ENCODE results near the gene NELL1. TPM values are rescaled to one million over a fixed set of nuclear protein-coding genes. Genes with fewer than 3 reads are reported as not detected.

The NELL1 gene
- total RNA-seq, 2 experiments from 2014 or later, result not detected

DNA sequence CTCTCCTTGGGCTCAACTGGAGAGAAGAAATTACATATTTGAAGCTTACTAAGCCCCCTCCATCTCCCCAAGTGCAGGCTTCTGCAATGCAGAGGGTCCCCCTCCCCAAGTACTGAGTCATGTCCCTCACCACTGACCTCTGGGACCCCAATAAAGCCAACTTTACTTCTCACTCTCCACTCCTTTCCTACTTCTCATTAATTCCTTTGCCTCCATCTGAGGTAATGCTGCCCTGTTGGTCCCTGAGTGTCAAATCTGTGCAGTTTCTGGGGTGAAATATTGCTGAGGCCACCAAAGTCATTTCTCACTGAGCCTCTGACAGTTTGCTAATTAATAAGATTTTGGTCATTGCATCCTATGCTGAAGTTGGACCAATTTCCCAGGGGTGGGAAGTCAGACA is 101.6 kb downstream of the NELL1 start:
- no peaks in the 10 kb centered on the region for H3K36me3 ChIP-seq (ENCODE audit: insufficient read depth, low read length)
- CTCF ChIA-PET, result no interaction called here

DNA sequence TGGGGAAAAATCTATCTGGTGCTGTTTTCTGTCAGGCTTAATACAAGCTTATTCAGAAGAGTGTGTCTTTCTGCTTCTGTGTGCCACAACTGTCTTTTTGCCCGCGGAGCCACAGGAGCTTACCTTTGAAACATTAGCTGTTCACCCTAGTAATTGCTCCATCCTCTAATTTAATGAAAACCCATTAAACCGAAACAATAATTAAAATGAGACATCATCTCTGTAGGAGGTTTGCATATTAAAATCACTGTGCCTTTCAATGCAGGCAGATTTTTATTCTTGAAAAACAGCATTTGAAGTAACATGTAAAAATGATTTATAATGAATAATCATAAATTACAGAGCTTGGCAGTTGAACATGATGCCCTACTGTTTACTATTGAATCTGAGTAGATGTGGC is 102.3 kb downstream of the NELL1 start:
- no peak overlapping the region for H3K27ac Mint-ChIP-seq
- H3K36me3 Mint-ChIP-seq (ENCODE audit: low read depth), result no peaks in the 10 kb centered on the region
- POLR2A ChIA-PET, result no interaction called here
- intact Hi-C loops (cut with DNase I, micrococcal nuclease), result no loop called here
- H3K27me3 ChIP-seq (ENCODE audit: control insufficient read depth in 1 of 2, insufficient read depth in 2 of 2, low read length in 2 of 2), result no peaks in the 10 kb centered on the region
- no peaks in the 10 kb centered on the region for H3K4me1 ChIP-seq (ENCODE audit: insufficient read depth, low read length)
- H3K27me3 Mint-ChIP-seq, result no peaks in the 10 kb centered on the region
- no peaks in the 10 kb centered on the region for H3K4me1 Mint-ChIP-seq (ENCODE audit: low read depth)
- no peaks in the 10 kb centered on the region for H3K36me3 ChIP-seq (ENCODE audit: insufficient read depth, low read length)
- no peaks in the 10 kb centered on the region for H3K9me3 ChIP-seq (ENCODE audit: control insufficient read depth in 1 of 2, insufficient read depth in 1 of 2, low read length in 2 of 2)
- no peaks in the 10 kb centered on the region for H3K9me3 Mint-ChIP-seq
- no peak for ATAC-seq (ENCODE audit: poor library complexity)
- CTCF ChIA-PET, result no interaction called here
- H3K4me3 ChIP-seq (ENCODE audit: low read length), result no peak overlapping the region
- TF ChIP-seq, protein P1, sequence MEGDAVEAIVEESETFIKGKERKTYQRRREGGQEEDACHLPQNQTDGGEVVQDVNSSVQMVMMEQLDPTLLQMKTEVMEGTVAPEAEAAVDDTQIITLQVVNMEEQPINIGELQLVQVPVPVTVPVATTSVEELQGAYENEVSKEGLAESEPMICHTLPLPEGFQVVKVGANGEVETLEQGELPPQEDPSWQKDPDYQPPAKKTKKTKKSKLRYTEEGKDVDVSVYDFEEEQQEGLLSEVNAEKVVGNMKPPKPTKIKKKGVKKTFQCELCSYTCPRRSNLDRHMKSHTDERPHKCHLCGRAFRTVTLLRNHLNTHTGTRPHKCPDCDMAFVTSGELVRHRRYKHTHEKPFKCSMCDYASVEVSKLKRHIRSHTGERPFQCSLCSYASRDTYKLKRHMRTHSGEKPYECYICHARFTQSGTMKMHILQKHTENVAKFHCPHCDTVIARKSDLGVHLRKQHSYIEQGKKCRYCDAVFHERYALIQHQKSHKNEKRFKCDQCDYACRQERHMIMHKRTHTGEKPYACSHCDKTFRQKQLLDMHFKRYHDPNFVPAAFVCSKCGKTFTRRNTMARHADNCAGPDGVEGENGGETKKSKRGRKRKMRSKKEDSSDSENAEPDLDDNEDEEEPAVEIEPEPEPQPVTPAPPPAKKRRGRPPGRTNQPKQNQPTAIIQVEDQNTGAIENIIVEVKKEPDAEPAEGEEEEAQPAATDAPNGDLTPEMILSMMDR (IDR thresholded peaks at IDR 0.05), result no peak
- DNase-seq, result no peak
- H3K4me3 Mint-ChIP-seq, result no peak overlapping the region
- no peak overlapping the region for H3K27ac ChIP-seq (ENCODE audit: low read depth in 1 of 2, low read length in 2 of 2)

More for the DNA sequence above, 101.6 kb downstream of the NELL1 start:
- no peaks in the 10 kb centered on the region for H3K4me1 ChIP-seq (ENCODE audit: insufficient read depth, low read length)
- intact Hi-C loops (cut with DNase I, micrococcal nuclease), result no loop called here
- no peaks in the 10 kb centered on the region for H3K36me3 Mint-ChIP-seq (ENCODE audit: low read depth)
- no peaks in the 10 kb centered on the region for H3K27me3 Mint-ChIP-seq
- TF ChIP-seq, protein P1 (IDR thresholded peaks at IDR 0.05), result no peak
- no peak overlapping the region for H3K27ac ChIP-seq (ENCODE audit: low read depth in 1 of 2, low read length in 2 of 2)
- H3K27me3 ChIP-seq (ENCODE audit: control insufficient read depth in 1 of 2, insufficient read depth in 2 of 2, low read length in 2 of 2), result no peaks in the 10 kb centered on the region
- no peak overlapping the region for H3K4me3 ChIP-seq (ENCODE audit: low read length)
- POLR2A ChIA-PET, result no interaction called here
- H3K9me3 ChIP-seq (ENCODE audit: control insufficient read depth in 1 of 2, insufficient read depth in 1 of 2, low read length in 2 of 2), result no peaks in the 10 kb centered on the region
- no peaks in the 10 kb centered on the region for H3K4me1 Mint-ChIP-seq (ENCODE audit: low read depth)
- H3K27ac Mint-ChIP-seq, result no peak overlapping the region
- no peaks in the 10 kb centered on the region for H3K9me3 Mint-ChIP-seq
- DNase-seq (no peak), ATAC-seq (ENCODE audit: poor library complexity) (no peak)
- no peak overlapping the region for H3K4me3 Mint-ChIP-seq

DNA sequence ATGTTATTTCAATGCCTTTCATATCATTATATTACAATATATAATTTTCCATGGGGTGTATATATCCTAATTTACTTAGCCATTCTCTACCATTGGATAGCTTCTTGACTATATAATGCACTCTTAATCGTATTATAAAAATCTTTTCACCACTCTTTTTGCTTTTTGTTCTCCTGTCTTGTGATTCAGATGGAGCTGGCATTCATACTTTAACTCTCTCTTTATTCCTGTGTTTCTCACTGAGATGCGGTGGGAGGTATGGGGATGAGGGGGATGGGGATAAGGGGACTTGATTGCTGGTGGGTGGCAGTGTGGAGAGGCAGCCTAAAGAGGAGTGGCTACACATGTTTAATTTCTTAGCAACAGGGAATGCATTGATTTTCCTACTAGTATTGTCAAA is 105.9 kb downstream of the NELL1 start:
- no peaks in the 10 kb centered on the region for H3K36me3 ChIP-seq (ENCODE audit: insufficient read depth, low read length)
- Mint-ChIP-seq H3K27ac (no peak overlapping the region), H3K4me1 (ENCODE audit: low read depth) (no peaks in the 10 kb centered on the region), H3K9me3 (no peaks in the 10 kb centered on the region), H3K4me3 (no peak overlapping the region), H3K36me3 (ENCODE audit: low read depth) (no peaks in the 10 kb centered on the region), H3K27me3 (no peaks in the 10 kb centered on the region)
- no peaks in the 10 kb centered on the region for H3K9me3 ChIP-seq (ENCODE audit: control insufficient read depth in 1 of 2, insufficient read depth in 1 of 2, low read length in 2 of 2)
- ATAC-seq (ENCODE audit: poor library complexity), result no peak
- no peak overlapping the region for H3K27ac ChIP-seq (ENCODE audit: low read depth in 1 of 2, low read length in 2 of 2)
- ChIA-PET POLR2A (no interaction called here), CTCF (no interaction called here)
- DNase-seq, result no peak
- intact Hi-C loops (cut with DNase I, micrococcal nuclease), result no loop called here
- TF ChIP-seq, protein P1 (IDR thresholded peaks at IDR 0.05), result no peak
- no peaks in the 10 kb centered on the region for H3K27me3 ChIP-seq (ENCODE audit: control insufficient read depth in 1 of 2, insufficient read depth in 2 of 2, low read length in 2 of 2)
- no peak overlapping the region for H3K4me3 ChIP-seq (ENCODE audit: low read length)
- H3K4me1 ChIP-seq (ENCODE audit: insufficient read depth, low read length), result no peaks in the 10 kb centered on the region
